Ramos (cell line): ENCODE results near the gene FAM20C.
"Not testable (repeated sequence)": the region's sequence is repeated elsewhere in the genome, so short reads cannot be mapped to it uniquely, and the experiment has no call there.

ENCODE experiments used
- in situ Hi-C: fragments of 300-500 bp; cut with MboI; formaldehyde crosslinking; loops from one replicate; pipeline ENCODE4 v1.14.3; 2022; ENCODE audit warnings: low sequenced_read_pairs; ENCODE audit not compliant: unreplicated experiment

The FAM20C gene

GRCh38 chr7:171364-171904 lies 20.9 kb upstream of the FAM20C start:
- in situ Hi-C loops, result no loop called here

- in situ Hi-C loops, result no loop called here
Measured at GRCh38 chr7:171912-172515, 20.4 kb upstream of the FAM20C start.

GRCh38 chr7:173209-173918 lies 19.0 kb upstream of the FAM20C start:
- in situ Hi-C loops, result no loop called here

GRCh38 chr7:174716-175115 lies 17.7 kb upstream of the FAM20C start:
- in situ Hi-C loops, result no loop called here

- in situ Hi-C loops, result no loop called here
Measured at GRCh38 chr7:175955-176354, 16.4 kb upstream of the FAM20C start.

GRCh38 chr7:176381-176780 lies 16.0 kb upstream of the FAM20C start:
- in situ Hi-C loops, result no loop called here

- in situ Hi-C loops, result no loop called here
Measured at GRCh38 chr7:176786-177459, 15.4 kb upstream of the FAM20C start.

- in situ Hi-C loops, result no loop called here
Measured at GRCh38 chr7:178444-178843, 13.9 kb upstream of the FAM20C start.

- in situ Hi-C loops, result no loop called here
Measured at GRCh38 chr7:179209-179681, 13.1 kb upstream of the FAM20C start.

- in situ Hi-C loops, result no loop called here
Measured at GRCh38 chr7:179948-180694, 12.2 kb upstream of the FAM20C start.

GRCh38 chr7:181738-182137 lies 10.6 kb upstream of the FAM20C start:
- in situ Hi-C loops, result no loop called here

GRCh38 chr7:182502-182901 lies 9.9 kb upstream of the FAM20C start:
- in situ Hi-C loops, result not testable (repeated sequence)

GRCh38 chr7:183496-184292 lies 8.7 kb upstream of the FAM20C start:
- in situ Hi-C loops, result no loop called here

GRCh38 chr7:184294-185264 lies 7.8 kb upstream of the FAM20C start:
- in situ Hi-C loops, result no loop called here

GRCh38 chr7:186516-187113 lies 5.8 kb upstream of the FAM20C start:
- in situ Hi-C loops, result no loop called here

- in situ Hi-C loops, result no loop called here
Measured at GRCh38 chr7:187227-187927, 5.0 kb upstream of the FAM20C start.

GRCh38 chr7:188174-188573 lies 4.2 kb upstream of the FAM20C start:
- in situ Hi-C loops, result no loop called here
